GM18502 (cell line): ENCODE measurements around the gene WWOX.
"Not testable (repeated sequence)": the region's sequence is repeated elsewhere in the genome, so short reads cannot be mapped to it uniquely, and the experiment has no call there.

Source experiments
- ATAC-seq: cut with Tn5 transposase; IDR thresholded peaks from one replicate; pipeline ENCODE4 v1.9.1; 2021; ENCODE audit warnings: mild to moderate bottlenecking; ENCODE audit not compliant: unreplicated experiment, poor library complexity

WWOX gene

DNA sequence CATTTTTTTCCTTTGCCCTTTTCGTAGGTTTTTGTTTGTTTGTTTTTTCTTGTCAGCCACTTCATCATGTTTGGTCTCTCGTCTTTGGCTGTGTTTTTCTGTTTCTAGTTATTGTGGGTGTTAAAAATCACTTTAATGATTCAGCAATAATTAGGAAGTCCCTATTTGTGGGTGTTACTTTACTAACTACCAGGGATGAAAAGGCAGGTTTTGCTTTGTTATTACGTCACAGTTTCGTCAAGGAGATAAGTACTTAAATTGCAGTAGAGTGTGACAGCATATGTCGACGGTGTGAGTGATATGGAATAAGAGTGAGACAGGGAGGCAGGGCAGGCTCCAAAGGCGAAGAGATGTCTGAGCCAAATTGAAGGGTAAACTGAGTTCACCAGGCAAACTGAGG lies 479.6 kb downstream of the WWOX start:
- no peak for ATAC-seq

DNA sequence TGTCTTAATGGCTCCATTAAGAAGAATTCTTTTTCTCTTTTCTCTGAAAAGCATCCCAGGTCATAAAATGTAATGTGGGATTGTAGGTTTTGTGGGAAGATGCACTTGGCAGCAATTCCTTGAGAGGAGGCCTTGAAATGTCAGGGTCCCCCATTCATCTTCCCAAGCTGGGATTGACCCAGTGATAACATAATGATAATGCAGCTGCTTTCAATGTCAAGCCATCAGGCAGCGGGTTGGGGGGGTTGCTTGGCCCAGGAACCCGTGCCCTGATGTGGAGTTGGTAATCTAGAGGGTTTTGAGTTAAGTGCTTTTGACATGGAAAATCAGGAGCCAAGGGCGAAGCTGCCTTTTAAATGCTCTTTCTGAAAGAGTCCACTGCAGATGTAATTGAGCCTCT lies 484.0 kb downstream of the WWOX start:
- no peak for ATAC-seq

DNA sequence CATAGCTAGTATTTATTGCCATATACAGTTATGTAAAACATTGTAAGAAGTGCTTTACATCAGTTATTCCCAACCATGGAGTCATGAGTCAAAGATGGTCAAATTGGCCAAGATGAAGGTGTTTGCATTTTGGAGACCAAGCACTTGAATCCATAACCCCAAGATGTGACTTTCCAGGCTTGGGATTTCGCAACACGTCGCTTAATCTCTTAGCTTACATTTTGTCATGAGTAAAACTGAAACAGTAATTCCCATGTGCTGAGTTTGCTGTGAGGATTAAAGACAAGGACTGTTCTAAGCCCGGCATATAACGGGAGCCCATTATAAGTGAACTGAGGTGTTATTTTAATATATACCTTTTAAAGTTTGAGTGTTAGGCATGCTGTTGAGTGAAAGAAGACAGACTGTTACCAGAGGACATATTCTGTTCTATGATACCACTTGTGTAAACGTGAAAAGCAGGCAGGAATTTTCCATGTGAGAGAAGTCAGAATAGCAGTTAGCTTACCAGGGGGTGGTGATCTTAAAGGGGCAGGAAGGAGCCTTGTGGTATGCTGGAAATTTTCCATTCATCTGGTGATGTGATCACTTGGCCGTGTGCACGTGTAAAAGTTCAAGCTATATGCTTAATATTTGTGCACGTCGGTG lies 484.9 kb downstream of the WWOX start:
- ATAC-seq, result no peak

DNA sequence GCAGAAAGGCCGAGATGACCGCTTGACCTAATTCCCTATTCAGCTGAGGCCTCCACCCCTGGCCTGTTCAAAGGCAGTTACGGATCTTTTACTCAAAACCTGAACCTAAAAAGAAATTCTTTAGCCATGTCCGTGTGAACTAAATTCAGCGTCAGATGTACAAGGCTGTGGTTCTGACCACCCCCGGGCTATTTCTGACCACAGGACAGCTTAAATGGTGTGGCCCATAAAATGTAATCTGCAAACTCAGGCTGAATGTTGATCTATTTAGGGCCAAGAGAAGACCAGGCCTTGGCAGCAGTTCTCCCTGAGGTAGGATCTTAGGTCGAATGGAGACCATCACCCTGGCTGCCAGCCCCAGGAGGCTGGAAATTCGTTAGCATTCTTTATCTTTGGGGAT lies 485.5 kb downstream of the WWOX start:
- no peak for ATAC-seq

DNA sequence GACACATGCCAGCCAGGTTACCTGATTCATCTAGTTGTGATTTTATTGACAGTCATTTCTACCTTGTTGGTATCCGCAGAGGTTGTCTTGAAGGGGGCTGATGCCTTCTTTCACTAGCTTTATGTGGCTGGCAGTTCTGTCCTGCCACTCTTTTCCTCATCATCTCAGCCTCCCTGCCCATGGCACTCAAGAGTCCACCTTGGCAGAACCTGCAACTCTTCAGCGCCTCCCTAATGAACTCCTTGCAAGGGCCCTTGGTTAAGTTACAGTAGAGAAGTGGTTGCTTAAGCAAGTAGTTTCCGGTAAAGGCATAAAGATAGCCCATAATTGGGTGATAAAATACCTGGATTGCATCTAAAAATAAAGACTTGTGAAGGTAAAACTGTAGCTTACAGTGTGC lies 489.9 kb downstream of the WWOX start:
- ATAC-seq, result no peak

DNA sequence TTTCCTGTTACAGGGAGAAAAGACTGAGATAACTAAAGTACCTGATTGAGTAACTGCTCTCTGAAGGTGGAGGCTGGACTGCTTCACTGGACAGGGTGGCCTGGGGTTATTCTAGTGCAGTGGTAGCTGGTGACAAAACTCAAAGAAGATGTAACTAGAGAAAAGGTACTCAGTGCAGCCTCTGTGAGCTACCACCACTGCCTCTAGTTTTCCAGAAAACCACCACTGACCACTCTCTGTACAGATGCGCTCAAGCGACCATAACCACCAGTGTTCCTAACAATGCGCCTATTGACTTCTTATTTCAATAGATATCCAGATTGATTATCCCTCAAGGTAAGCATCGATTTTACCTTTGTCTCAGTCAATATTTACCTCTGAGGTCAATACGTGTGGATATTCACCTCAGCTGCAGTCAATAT lies 492.2 kb downstream of the WWOX start:
- no peak for ATAC-seq

DNA sequence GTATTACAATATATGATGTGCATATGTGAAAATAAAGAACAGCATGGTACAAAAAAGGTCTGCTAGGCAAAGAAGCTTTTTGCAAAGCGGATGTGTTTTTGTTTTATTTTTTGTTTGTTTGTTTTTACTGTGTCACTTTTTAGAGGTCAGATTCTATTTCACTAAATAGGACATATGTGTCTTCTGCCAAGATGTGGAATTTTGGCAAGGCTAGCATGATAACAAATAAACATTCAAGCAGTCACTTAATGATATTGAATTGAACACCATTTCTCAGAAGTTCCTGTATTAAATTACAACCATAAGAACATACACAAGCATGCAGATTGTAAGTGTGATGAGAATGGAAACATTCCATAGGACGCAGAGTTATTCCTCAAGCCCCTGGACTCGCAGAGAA lies 492.7 kb downstream of the WWOX start:
- no peak for ATAC-seq

DNA sequence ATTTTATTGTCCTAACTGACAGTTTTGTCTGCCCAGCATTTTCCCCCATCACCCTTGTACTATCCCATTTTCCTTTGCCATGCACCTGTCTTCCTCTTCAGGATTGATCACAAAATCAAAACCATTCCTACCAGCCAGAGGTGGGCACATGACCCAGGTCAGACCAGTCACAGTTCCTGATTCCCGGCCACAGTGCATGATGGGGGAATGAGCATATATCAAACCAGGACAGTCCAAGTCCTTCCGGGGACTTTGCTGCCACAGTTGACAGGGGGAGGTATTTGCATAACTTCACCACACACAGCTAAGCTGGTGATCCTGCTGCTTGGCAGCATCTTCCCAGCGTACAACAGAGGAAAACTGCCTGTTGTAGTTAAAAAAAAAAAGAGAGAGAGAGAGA lies 493.9 kb downstream of the WWOX start:
- ATAC-seq, result no peak

DNA sequence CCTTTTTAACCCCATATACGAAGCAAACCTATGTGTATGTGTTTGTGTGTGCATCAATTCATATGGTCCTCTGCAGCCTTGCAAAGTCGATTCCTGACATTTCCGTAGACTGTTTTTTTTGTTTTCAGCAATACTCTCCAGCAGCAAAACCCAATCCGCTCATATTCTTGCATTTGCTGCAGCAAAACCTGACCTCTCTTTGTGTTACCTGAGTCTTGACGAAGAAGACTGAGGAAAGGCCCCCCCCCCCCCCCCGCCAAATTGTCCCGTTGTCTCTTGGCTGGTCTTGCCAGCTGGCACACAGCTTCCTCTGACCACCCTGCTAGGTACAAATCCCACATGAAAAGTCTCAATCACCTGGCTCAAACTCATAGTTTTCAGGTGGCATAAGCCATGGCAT lies 494.7 kb downstream of the WWOX start:
- ATAC-seq, result no peak

DNA sequence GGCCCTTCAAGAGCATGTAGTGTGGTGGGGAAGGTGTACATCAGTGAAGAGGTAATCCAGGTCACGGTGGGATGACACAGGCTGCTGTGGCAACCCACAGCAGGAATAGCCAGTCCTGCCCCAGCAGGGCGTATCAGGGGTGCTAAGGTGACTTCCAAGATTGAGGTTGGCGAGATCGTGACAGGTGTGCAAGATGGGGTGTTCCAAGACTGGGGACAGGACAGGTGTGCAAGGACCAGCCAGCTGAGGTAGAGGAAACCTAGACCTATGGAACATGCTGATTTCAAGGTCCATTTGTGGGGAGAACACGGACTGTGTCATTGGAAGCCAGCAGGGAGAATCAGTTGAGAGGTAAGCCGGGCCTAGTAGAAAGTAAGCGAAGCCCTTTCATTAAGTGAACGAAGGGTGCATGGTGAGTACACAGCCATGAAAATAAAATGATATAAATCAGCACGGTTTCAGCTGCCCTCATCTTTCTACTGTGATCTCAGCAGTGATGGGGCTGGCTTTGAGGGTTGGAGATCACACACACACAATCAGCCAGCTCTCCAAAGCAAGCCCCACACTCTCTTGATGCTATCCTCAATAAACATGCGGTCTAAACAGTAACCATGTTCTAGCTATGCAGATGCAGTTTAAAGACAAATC lies 497.0 kb downstream of the WWOX start:
- ATAC-seq, result no peak

DNA sequence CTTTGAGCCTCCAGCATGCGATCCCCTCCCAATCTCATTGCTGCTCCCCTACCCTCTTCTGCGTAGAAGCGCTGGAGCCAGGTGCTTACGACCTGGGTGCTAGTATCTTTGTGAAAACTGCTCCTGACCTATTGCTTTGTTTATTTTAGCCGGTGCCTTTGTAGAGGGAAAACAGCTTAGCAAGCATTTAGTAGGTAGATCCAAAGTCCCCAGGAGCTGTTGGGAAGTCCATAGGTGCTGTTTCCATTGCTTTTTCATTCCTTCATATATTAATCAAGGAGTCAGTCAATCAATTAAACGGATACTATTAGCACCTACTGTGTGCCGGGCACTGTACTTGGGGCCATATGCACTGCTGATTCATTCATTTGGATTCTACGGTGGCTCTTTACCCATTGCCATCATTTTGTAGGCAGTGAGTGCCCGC lies 497.6 kb downstream of the WWOX start:
- no peak for ATAC-seq

DNA sequence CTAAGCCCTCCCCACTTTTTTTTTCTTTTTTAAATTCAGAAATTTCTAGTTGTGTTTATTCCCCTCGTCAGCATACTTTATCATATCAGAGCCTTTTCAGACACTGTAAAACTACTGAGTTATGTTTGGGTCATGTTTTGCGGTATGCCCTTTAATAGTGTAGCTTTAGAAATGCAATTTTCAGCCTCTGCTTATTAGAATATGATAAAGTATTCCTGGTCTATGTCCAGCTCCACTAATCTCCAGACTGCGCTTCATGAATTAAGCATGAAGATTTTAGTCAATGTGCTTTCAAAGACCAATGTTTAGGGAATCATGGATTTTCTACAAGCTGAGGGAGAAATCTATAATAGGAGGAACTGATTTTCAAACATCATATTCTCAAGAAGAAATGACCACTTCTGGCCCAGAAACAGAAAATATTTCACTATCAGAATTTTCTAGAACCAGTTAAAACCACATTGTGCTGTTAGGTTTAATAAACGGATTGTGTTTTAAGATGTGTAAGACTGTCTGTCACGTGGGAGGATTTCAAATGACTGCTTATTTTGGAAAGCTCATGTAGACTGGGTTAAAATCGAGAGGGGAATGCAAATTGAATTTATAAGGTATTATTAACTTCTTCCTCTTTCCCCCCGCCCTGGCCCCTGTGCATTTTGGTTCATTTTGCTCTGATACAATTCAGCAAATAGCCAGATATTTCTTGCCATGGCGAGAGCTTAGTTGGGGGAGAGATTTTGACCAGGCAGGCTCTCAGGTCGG lies 498.5 kb downstream of the WWOX start:
- no peak for ATAC-seq

DNA sequence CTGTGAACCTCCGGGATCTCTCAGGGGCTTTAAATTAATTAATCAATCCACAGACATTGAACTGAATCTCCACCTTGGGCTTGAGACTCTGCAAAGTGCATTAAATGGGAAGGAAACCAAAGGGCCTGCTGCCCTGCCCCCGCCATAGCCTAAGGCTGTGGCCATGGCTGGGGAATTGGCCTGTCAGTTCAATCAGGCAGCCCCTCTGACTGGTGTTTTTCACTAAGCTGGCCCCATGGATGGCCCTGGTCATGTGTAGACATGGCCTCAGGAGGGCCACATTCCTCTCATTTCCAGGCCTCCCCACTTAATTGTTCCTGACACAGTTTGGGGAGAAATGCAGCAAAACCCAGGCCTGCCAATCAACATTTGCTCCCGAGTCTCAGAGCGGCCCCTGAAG lies 499.8 kb downstream of the WWOX start:
- ATAC-seq, result no peak

DNA sequence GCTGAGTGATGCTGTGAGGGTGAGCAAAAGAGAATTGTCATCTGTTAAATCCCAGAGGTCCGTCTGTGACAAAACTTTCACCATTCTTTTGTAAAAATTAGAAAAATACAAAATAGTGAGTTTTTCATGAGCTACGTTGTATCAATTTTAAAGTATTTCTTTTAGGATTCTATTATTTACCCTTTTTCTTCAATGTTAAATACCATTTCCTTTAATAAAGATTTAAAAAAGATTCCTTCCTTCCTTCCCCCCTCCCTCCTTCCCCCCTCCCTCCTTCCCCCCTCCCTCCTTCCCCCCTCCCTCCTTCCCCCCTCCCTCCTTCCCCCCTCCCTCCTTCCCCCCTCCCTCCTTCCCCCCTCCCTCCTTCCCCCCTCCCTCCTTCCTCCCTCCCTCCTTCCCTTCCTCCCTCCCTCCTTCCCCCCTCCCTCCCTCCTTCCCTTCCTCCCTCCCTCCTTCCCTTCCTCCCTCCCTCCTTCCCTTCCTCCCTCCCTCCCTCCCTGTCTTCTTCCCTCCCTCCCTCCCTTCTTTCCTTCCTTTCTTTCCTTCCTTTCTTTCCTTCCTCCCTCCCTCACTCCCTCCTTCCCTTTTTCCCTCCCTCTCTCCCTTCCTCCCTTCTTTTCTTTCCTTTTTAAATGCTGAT lies 505.1 kb downstream of the WWOX start:
- not testable (repeated sequence) for ATAC-seq

DNA sequence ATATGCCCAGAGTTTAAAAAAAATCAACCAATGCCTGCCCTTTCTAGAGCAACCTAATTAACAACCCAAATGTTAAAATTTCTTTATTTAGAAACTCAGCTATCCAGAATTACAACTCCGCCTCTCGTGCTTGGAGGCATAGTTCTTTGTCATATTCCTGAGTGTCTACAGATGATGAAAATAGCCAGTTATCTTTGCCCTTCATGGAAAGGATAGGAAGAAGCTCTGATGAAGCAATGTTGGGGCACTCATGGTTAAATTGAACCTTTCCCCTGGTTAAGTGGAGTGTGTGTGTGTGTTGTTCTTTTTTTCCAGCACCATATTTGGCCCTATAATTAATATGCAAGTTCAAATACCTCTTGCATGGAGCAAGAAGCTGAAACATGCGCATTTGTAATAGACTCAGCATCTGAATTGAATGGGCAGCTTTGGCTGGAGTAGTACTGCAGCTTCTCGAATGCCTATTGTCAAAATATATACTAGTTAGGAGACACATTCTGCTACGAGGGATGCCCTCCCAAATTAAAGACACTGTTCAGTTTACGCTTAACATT lies 506.2 kb downstream of the WWOX start:
- no peak for ATAC-seq

DNA sequence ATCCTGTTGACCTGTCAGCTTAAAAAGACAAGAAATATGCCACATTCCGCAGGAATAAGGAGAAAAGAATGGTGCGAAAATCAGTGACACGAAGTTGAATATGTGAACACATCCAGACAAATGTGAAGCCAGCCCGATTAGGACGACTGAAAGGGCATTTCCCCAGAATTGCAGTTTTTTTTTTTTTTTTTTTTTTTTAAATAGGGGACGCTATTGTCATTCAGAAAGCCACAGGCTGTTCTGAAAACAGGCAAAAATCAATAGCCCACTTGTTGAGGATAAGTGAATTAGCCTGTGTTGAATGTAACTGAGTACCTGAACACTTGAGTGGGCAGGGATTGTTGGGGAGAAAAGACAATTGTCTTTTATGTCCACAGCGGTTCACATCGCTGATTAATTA lies 507.1 kb downstream of the WWOX start:
- ATAC-seq, result no peak

DNA sequence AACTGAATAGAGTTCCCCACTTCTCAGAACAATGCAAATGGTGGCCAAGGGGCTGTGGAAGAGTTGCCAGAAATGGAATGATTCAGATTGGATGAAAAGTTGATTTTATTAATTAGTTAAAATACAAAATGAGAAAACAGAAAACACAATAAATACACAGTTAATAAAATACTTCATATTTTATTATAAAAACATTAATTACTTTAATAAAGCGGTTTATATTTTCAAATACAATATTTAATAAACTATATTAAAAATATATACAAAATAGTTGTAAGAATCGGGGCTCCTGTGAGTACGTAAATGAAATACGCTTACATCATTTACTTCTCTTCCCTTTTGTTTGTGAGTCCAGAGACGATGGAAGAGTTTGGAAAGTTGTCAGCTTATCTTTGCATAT lies 507.6 kb downstream of the WWOX start:
- ATAC-seq, result no peak

DNA sequence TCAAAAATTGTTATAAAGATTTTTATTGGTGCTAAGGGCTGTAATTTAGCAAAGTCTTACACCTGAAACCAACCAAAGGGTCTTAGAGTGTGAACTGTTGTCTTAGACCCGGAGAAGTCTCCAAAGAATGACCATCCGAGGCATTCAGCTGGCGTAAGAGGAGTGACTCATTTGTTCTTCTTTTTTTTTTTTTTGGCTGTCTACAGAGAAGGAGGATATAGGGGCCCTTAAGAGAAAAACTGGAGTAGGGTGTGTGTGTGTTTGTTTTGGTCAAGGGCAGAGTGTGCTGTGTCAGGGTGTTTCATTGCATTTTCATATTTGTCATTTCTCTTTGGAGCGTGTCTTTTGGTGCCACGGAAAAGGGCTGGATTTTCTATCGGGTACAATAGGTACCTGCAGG lies 508.0 kb downstream of the WWOX start:
- ATAC-seq, result no peak

DNA sequence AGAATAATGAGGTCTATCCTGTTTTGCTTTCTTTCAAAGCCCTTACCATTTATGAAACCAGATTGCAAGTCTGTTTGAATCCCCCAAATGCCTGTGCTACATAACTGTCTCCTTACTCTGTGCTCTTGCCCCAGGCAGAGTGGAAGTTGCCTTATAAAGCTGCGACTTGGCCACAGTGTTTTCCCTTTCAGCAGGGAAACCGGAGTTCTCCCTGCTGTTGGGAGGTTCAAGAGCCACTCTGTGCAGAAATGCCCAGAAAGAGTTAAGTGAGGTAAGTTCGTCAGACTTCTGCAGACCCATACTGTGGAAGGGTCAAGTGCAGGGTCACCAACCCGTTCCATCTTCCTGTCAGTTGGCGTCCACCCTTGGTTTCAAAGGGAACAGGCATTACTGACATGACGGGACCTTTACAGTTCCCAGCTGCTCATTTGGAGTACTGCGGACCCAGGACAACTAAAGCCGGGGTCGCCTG lies 508.9 kb downstream of the WWOX start:
- ATAC-seq, result no peak

DNA sequence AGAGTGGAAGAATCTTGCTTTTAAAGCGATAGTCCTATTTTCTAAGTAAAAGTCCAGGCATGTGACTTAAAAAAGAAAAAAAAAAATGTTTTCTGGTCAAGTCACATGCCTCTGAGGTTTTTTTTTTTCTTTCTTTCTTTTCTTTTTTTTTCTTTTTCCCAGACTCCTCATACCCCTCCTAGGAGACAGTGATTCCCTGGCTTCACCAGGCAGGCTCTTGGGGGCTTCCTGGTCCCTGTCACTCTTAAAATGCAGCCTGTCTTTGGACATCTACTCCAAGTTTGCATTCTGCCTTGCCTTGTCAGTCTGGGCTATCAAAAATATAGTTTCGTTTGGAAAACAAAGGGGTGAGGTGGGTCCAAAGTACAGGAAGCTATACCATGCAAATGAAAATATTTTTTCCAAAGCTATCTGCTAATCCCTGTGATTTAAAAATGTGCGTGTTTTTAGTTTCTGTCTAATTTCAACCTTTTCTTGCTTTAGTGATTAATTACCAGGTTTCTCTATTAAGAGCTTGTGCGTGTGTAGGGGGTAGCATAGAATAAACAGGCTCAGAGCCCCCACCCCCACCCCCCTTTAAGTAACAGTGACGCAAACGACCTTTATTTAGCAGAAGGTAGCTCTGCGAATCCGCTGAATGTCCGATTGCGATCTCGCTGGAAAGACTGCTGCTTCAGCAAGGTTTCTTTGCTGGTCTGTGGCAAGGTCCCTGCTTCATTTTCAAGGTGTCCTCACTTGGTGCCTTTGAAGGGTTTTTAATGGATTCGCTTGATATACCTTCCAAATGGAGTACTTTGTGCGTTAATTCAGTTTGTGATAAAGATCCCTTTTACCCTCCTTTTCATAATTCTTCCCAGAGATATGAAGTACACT lies 510.2 kb downstream of the WWOX start:
- ATAC-seq, result no peak
